ENCODE results near the gene LENG8.
"Not testable (repeated sequence)": the region's sequence is repeated elsewhere in the genome, so short reads cannot be mapped to it uniquely, and the experiment has no call there.

The LENG8 gene

GRCh38 chr19:54498451-54498772 lies 49.4 kb downstream of the LENG8 start:
- not testable (repeated sequence) for H3K27me3 ChIP-seq (ENCODE audit: control insufficient read depth in 1 of 2, insufficient read depth in 2 of 2, low read length in 2 of 2)

DNA sequence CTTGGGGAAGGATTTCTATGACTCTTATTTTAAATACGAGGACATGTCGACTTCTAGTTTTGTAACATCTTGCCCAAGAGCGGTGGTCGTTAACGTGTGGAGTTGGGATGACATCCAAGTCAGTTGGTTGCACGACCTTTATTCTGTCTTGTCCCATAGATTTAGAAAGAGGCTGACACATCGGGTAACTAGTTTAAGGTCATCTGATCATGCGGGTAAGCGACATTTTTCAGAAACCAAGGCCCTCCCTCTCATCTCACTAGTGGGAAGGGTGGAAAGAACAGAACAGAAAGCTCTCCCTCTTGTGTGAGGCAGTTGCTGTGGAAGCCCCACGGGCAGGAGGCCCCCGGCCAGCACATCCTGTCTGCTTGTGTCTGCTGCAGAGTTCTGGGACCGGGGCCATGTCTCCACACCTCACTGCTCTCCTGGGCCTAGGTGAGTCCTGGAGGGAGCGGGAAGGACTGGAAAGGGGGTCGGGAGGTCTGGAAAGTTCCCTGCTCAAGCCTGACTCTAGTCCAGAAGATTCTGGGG lies 53.6 kb downstream of the LENG8 start, which contains the start of gene LAIR2:
Gene LAIR2, plus strand, starts transcription at position 314 of the 531 bp plus-strand sequence. Its CDS starts 88 bp downstream, at position 402.
- Histone ChIP-seq H3K4me3 (ENCODE audit: low read depth in 1 of 2, low read length in 2 of 2) (no peak within 1 kb of the TSS), H3K27me3 (ENCODE audit: control insufficient read depth in 1 of 2, insufficient read depth in 2 of 2, low read length in 2 of 2) (peaks cover 0 to 3% of the 10 kb centered on the region in 2 donors), H3K36me3 (ENCODE audit: control insufficient read depth in 1 of 2, insufficient read depth in 2 of 2, low read length in 2 of 2) (no peaks in the 10 kb centered on the region), H3K27ac (ENCODE audit: low read depth, low read length) (no peak within 1 kb of the TSS), H3K9me3 (ENCODE audit: control insufficient read depth in 1 of 2, low read length in 2 of 2) (no peaks in the 10 kb centered on the region), H3K9ac (ENCODE audit: low read depth in 1 of 2, low read length in 2 of 2) (no peak within 1 kb of the TSS), H3K4me1 (ENCODE audit: control insufficient read depth in 1 of 2, insufficient read depth in 2 of 2, low read length in 2 of 2) (peaks cover 3 to 4% of the 10 kb centered on the region in 2 donors)

More at GRCh38 chr19:54498451-54498772, 49.4 kb downstream of the LENG8 start:
- H3K4me3 ChIP-seq (ENCODE audit: low read depth in 1 of 2, low read length in 2 of 2); H3K4me1 ChIP-seq (ENCODE audit: control insufficient read depth in 1 of 2, insufficient read depth in 2 of 2, low read length in 2 of 2); H3K9ac ChIP-seq (ENCODE audit: low read depth in 1 of 2, low read length in 2 of 2); H3K27ac ChIP-seq (ENCODE audit: low read depth, low read length); H3K36me3 ChIP-seq (ENCODE audit: control insufficient read depth in 1 of 2, insufficient read depth in 2 of 2, low read length in 2 of 2); H3K9me3 ChIP-seq (ENCODE audit: control insufficient read depth in 1 of 2, low read length in 2 of 2): not testable (repeated sequence)

GRCh38 chr19:54505542-54505941 lies 56.5 kb downstream of the LENG8 start:
- not testable (repeated sequence) for H3K9me3 ChIP-seq (ENCODE audit: control insufficient read depth in 1 of 2, low read length in 2 of 2); H3K9ac ChIP-seq (ENCODE audit: low read depth in 1 of 2, low read length in 2 of 2); H3K27me3 ChIP-seq (ENCODE audit: control insufficient read depth in 1 of 2, insufficient read depth in 2 of 2, low read length in 2 of 2)

DNA sequence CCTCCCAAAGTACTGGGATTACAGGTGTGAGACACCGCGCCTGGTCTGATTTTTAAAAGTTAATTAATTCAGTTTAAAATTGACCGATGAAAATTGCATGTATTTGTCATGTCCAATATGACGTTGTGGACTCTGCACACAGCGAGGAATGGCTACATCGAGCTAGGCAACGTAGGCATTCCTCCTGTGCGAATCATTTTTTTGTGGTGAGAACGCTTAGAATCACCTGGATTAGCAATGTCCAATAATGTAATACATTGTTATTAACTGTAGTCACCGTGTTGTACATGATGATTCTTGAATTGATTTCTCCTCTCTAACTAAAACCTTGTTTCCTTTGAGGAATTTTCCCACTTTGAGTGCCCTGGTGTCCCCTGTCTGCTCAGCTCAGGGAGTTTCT lies 57.1 kb downstream of the LENG8 start:
- Histone ChIP-seq H3K9me3 (ENCODE audit: control insufficient read depth in 1 of 2, low read length in 2 of 2) (no peaks in the 10 kb centered on the region), H3K4me3 (ENCODE audit: low read depth in 1 of 2, low read length in 2 of 2) (no peak overlapping the region), H3K36me3 (ENCODE audit: control insufficient read depth in 1 of 2, insufficient read depth in 2 of 2, low read length in 2 of 2) (no peaks in the 10 kb centered on the region), H3K9ac (ENCODE audit: low read depth in 1 of 2, low read length in 2 of 2) (no peak overlapping the region), H3K27ac (ENCODE audit: low read depth, low read length) (no peak overlapping the region), H3K4me1 (ENCODE audit: control insufficient read depth in 1 of 2, insufficient read depth in 2 of 2, low read length in 2 of 2) (peaks cover 4 to 8% of the 10 kb centered on the region in 2 donors), H3K27me3 (ENCODE audit: control insufficient read depth in 1 of 2, insufficient read depth in 2 of 2, low read length in 2 of 2) (peaks cover 0 to 3% of the 10 kb centered on the region in 2 donors)

More at GRCh38 chr19:54505542-54505941, 56.5 kb downstream of the LENG8 start:
- not testable (repeated sequence) for H3K36me3 ChIP-seq (ENCODE audit: control insufficient read depth in 1 of 2, insufficient read depth in 2 of 2, low read length in 2 of 2); H3K4me1 ChIP-seq (ENCODE audit: control insufficient read depth in 1 of 2, insufficient read depth in 2 of 2, low read length in 2 of 2); H3K27ac ChIP-seq (ENCODE audit: low read depth, low read length); H3K4me3 ChIP-seq (ENCODE audit: low read depth in 1 of 2, low read length in 2 of 2)

DNA sequence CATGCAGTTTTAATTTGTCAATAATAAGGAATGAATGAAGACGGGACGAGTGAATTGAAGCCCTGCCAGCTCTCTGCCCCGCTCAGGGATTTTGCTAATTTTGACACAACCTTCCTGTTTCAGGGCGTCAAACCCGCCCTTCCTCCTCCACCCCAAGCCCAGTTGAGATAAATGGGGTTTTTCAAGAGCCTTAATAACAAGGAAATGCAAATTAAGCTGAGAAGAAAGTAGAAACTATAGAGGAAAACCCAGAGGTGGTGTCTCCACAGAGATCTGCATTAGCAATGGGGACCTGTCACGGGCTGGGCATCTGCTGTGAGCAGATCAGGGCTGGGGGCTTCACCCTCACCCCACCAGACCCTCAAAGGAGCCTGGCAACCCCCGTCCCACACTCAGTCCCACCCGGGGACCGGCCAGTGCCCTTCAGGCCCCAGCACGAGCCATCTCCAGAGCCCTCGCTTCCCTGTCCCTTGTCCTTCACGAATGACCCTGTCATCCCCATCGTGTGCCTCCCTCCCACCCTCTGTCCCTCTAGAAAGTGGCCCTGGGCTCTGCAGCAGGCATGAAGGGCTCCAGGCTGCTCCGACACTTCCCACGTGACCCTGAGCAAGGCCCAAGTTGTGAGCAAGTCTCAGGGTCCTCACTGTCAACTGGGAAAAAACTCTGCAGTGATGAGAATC lies 58.2 kb downstream of the LENG8 start:
- H3K4me1 ChIP-seq (ENCODE audit: control insufficient read depth in 1 of 2, insufficient read depth in 2 of 2, low read length in 2 of 2); H3K9ac ChIP-seq (ENCODE audit: low read depth in 1 of 2, low read length in 2 of 2); H3K27ac ChIP-seq (ENCODE audit: low read depth, low read length); H3K9me3 ChIP-seq (ENCODE audit: control insufficient read depth in 1 of 2, low read length in 2 of 2); H3K27me3 ChIP-seq (ENCODE audit: control insufficient read depth in 1 of 2, insufficient read depth in 2 of 2, low read length in 2 of 2); H3K4me3 ChIP-seq (ENCODE audit: low read depth in 1 of 2, low read length in 2 of 2); H3K36me3 ChIP-seq (ENCODE audit: control insufficient read depth in 1 of 2, insufficient read depth in 2 of 2, low read length in 2 of 2): not testable (repeated sequence)

DNA sequence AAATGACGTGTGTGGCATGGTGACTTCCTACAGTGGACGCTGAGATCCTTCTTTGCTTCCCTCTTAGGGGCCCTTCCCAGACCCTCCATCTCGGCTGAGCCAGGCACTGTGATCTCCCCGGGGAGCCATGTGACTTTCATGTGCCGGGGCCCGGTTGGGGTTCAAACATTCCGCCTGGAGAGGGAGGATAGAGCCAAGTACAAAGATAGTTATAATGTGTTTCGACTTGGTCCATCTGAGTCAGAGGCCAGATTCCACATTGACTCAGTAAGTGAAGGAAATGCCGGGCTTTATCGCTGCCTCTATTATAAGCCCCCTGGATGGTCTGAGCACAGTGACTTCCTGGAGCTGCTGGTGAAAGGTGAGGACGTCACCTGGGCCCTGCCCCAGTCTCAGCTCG lies 58.8 kb downstream of the LENG8 start:
- H3K9ac ChIP-seq (ENCODE audit: low read depth in 1 of 2, low read length in 2 of 2), result no peak overlapping the region
- H3K4me1 ChIP-seq (ENCODE audit: control insufficient read depth in 1 of 2, insufficient read depth in 2 of 2, low read length in 2 of 2), result peaks cover 4 to 8% of the 10 kb centered on the region in 2 donors
- H3K9me3 ChIP-seq (ENCODE audit: control insufficient read depth in 1 of 2, low read length in 2 of 2), result no peaks in the 10 kb centered on the region
- H3K27me3 ChIP-seq (ENCODE audit: control insufficient read depth in 1 of 2, insufficient read depth in 2 of 2, low read length in 2 of 2), result peaks cover 0 to 3% of the 10 kb centered on the region in 2 donors
- no peaks in the 10 kb centered on the region for H3K36me3 ChIP-seq (ENCODE audit: control insufficient read depth in 1 of 2, insufficient read depth in 2 of 2, low read length in 2 of 2)
- H3K4me3 ChIP-seq (ENCODE audit: low read depth in 1 of 2, low read length in 2 of 2), result no peak overlapping the region
- H3K27ac ChIP-seq (ENCODE audit: low read depth, low read length), result no peak overlapping the region

DNA sequence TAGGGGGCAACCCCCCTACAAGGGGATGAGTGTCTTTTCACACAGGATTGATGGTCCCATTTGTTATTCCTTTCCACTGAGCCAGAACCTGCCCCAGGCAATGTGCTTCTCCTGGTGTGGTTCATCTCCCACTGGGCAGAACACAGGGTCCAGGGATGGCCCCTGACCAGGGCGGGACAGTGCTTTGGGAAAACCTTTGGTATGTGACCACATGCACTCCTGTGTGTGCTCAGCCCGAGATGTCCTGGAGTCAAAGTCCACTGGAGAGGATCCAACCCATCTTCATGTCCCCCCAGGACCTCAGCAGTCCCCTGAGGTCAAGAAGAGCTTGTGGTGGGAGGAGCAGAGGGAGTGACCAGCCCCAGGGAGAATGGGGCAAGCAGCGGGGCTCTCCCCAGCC lies 59.5 kb downstream of the LENG8 start:
- not testable (repeated sequence) for H3K27me3 ChIP-seq (ENCODE audit: control insufficient read depth in 1 of 2, insufficient read depth in 2 of 2, low read length in 2 of 2); H3K27ac ChIP-seq (ENCODE audit: low read depth, low read length); H3K36me3 ChIP-seq (ENCODE audit: control insufficient read depth in 1 of 2, insufficient read depth in 2 of 2, low read length in 2 of 2); H3K9ac ChIP-seq (ENCODE audit: low read depth in 1 of 2, low read length in 2 of 2); H3K4me3 ChIP-seq (ENCODE audit: low read depth in 1 of 2, low read length in 2 of 2); H3K4me1 ChIP-seq (ENCODE audit: control insufficient read depth in 1 of 2, insufficient read depth in 2 of 2, low read length in 2 of 2); H3K9me3 ChIP-seq (ENCODE audit: control insufficient read depth in 1 of 2, low read length in 2 of 2)

DNA sequence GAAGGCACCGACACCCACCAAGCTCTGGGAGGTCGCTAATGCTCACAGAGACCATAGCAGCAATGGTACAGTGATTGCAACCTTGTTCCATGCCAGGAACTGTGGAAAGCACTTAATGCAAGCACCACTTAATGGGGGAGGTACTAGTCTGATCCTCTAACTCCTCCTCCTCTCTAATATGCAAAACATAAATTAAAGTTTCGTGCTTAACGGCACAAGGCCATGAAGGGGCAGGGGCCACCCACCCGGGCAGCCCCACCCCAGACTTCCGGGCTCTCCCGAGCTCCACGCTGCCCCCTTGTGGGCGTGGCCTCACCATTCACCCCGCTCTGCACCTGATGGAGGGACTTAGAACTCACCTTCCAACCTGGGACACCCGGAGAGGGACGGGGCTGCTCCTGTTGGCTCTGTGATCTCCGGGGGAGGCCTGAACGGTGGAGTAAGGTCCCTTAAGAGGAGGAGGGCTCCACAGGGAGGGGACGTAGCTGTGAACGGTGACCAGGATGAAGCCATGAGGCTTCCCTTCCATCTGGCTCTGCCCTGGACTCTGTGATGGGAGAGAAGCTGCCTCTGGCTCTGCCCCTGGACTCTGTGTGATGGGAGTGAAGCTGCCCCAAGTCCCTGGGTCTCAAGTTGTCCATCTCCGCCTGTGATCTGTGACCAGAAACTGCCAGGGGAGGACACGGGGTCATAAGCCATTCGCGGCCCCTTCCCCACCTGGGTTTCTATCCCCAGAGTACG lies 60.4 kb downstream of the LENG8 start:
- H3K9ac ChIP-seq (ENCODE audit: low read depth in 1 of 2, low read length in 2 of 2); H3K4me3 ChIP-seq (ENCODE audit: low read depth in 1 of 2, low read length in 2 of 2); H3K9me3 ChIP-seq (ENCODE audit: control insufficient read depth in 1 of 2, low read length in 2 of 2); H3K27me3 ChIP-seq (ENCODE audit: control insufficient read depth in 1 of 2, insufficient read depth in 2 of 2, low read length in 2 of 2); H3K27ac ChIP-seq (ENCODE audit: low read depth, low read length); H3K4me1 ChIP-seq (ENCODE audit: control insufficient read depth in 1 of 2, insufficient read depth in 2 of 2, low read length in 2 of 2); H3K36me3 ChIP-seq (ENCODE audit: control insufficient read depth in 1 of 2, insufficient read depth in 2 of 2, low read length in 2 of 2): not testable (repeated sequence)

All from duodenal mucosa (tissue), 2 donors.